ENCODE measurements around the gene NAA25.
"Not testable (repeated sequence)": the region's sequence is repeated elsewhere in the genome, so short reads cannot be mapped to it uniquely, and the experiment has no call there.

NAA25 gene

DNA sequence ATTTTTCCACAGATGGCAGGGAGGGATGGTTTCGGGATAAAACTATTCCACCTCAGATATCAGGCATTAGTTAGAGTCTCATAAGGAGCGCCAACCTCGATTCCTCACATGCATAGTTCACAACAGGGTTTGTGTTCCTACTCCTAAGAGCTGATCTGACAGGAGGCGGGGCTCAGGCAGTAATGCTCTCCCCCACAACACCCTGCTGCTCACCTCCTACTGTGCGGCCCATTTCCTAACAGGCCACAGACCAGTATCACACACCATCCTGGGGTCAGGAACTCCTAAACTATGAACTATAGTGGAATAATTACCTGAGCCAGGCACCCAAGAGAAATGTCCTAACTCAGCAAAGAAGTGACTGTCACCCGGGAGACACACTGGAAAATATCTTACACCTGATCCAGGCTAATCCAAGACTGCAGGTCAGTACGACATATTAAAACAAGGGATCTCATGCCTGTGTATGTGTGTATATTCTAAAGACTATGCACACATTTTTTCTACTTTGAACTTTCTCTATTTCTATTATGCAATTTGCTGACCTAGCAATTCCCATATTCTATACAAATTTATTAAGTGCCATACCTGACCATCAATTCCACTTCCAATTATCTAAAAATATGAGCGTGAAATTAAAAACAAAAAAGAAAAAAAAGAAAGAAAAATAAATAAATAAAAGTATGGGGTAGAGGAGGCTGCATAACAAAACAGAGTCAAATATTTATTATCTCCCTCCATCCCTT, 4.7 kb downstream of the NAA25 start:
- Histone ChIP-seq H3K27ac (ENCODE audit: low read depth, low read length) (no peak overlapping the region), H3K4me3 (ENCODE audit: low read depth in 1 of 5, low read length in 5 of 5) (no peak overlapping the region), H3K27me3 (ENCODE audit: control insufficient read depth in 5 of 5, insufficient read depth in 4 of 5, low read length in 5 of 5) (no peaks in the 10 kb centered on the region), H3K9ac (ENCODE audit: low read length in 5 of 5) (no peak overlapping the region), H3K36me3 (ENCODE audit: control insufficient read depth in 5 of 5, insufficient read depth in 5 of 5, low read length in 5 of 5) (peaks cover 4 to 14% (median 11%) of the 10 kb centered on the region in 5 donors), H3K4me1 (ENCODE audit: control insufficient read depth in 5 of 5, insufficient read depth in 5 of 5, low read length in 5 of 5) (peaks cover 2 to 34% (median 28%) of the 10 kb centered on the region in 5 donors), H3K9me3 (ENCODE audit: control insufficient read depth in 5 of 5, low read length in 5 of 5) (no peaks in the 10 kb centered on the region)

DNA sequence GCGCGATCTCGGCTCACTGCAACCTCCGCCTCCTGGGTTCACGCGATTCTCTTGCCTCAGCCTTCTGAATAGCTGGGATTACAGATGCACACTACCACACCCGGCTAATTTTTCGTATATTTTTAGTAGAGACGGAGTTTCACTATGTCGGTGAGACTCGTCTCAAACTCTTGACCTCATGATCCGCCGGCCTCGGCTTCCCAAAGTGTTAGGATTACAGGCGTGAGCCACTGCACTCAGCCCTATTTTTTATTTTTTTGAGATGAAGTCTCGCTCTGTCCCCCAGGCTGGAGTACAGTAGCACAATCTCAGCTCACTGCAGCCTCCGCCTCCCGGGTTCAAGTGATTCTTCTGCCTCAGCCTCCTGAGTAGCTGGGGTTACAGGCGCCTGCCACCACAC, 5.8 kb downstream of the NAA25 start:
- H3K27ac ChIP-seq (ENCODE audit: low read depth, low read length); H3K27me3 ChIP-seq (ENCODE audit: control insufficient read depth in 5 of 5, insufficient read depth in 4 of 5, low read length in 5 of 5); H3K4me3 ChIP-seq (ENCODE audit: low read depth in 1 of 5, low read length in 5 of 5); H3K9ac ChIP-seq (ENCODE audit: low read length in 5 of 5); H3K9me3 ChIP-seq (ENCODE audit: control insufficient read depth in 5 of 5, low read length in 5 of 5): not testable (repeated sequence)
- H3K4me1 ChIP-seq (ENCODE audit: control insufficient read depth in 5 of 5, insufficient read depth in 5 of 5, low read length in 5 of 5) = peaks cover 1 to 27% (median 23%) of the 10 kb centered on the region in 5 donors
- H3K36me3 ChIP-seq (ENCODE audit: control insufficient read depth in 5 of 5, insufficient read depth in 5 of 5, low read length in 5 of 5) = peaks cover 7 to 20% (median 11%) of the 10 kb centered on the region in 5 donors

DNA sequence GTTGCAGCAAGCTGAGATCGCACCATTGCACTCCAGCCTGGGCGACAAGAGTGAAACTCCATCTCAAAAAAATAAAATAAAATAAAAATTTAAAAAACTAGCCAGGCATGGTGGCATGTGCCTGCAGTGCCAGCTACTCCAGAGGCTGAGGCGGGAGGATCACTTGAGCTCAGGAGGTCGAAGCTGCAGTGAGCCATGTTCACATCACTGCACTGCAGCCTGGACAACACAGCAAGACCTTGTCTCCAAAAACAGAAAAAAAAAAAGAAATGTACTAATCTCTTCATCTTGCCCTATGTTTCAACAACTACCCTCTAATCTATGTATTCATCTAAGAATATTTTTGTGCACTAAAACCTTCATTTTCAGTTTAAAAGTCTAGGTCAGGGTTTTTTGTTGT, 6.5 kb downstream of the NAA25 start:
- Histone ChIP-seq H3K4me3 (ENCODE audit: low read depth in 1 of 5, low read length in 5 of 5) (no peak overlapping the region), H3K9me3 (ENCODE audit: control insufficient read depth in 5 of 5, low read length in 5 of 5) (no peaks in the 10 kb centered on the region), H3K27ac (ENCODE audit: low read depth, low read length) (no peak overlapping the region), H3K27me3 (ENCODE audit: control insufficient read depth in 5 of 5, insufficient read depth in 4 of 5, low read length in 5 of 5) (no peaks in the 10 kb centered on the region), H3K9ac (ENCODE audit: low read length in 5 of 5) (no peak overlapping the region), H3K4me1 (ENCODE audit: control insufficient read depth in 5 of 5, insufficient read depth in 5 of 5, low read length in 5 of 5) (peaks cover 0 to 21% (median 17%) of the 10 kb centered on the region in 5 donors), H3K36me3 (ENCODE audit: control insufficient read depth in 5 of 5, insufficient read depth in 5 of 5, low read length in 5 of 5) (peaks cover 7 to 21% (median 11%) of the 10 kb centered on the region in 5 donors)

DNA sequence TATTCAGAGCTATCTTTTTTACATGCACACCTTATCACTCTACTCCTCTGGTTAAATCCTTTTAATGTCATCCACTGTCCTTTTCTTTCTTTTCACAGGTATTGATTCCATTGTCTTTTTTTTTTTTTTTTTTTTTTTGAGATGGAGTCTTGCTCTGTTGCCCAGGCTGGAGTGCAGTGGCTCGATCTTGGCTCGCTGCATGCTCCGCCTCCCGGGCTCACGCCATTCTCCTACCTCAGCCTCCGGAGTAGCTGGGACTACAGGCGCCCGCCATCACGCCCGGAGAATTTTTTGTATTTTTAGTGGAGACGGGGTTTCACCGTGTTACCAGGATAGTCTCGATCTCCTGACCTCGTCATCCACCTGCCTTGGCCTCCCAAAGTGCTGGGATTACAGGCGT, 8.1 kb downstream of the NAA25 start:
- H3K9me3 ChIP-seq (ENCODE audit: control insufficient read depth in 5 of 5, low read length in 5 of 5); H3K27ac ChIP-seq (ENCODE audit: low read depth, low read length); H3K9ac ChIP-seq (ENCODE audit: low read length in 5 of 5); H3K4me3 ChIP-seq (ENCODE audit: low read depth in 1 of 5, low read length in 5 of 5); H3K27me3 ChIP-seq (ENCODE audit: control insufficient read depth in 5 of 5, insufficient read depth in 4 of 5, low read length in 5 of 5): not testable (repeated sequence)
- Histone ChIP-seq H3K36me3 (ENCODE audit: control insufficient read depth in 5 of 5, insufficient read depth in 5 of 5, low read length in 5 of 5) (peaks cover 11 to 26% (median 16%) of the 10 kb centered on the region in 5 donors), H3K4me1 (ENCODE audit: control insufficient read depth in 5 of 5, insufficient read depth in 5 of 5, low read length in 5 of 5) (peaks cover 0 to 10% (median 7%) of the 10 kb centered on the region in 5 donors)

DNA sequence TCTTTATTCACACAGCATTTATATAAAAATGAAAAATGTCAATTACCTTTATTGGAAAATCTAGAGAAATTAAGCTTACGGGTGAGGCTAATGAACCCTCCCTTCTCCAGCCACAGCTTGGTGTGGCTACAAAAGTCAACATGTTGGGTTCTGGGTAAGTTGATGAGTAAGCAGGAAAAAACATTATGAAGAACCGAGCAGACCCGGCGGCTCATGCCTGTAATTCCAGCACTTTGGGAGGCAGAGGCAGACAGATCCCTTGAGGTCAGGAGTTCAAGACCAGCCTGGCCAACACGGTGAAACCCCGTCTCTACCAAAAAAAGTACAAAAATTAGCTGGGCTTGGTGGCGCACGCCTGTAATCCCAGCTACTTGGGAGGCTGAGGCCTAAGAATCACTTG, 10.9 kb downstream of the NAA25 start:
- no peak overlapping the region for H3K4me3 ChIP-seq (ENCODE audit: low read depth in 1 of 5, low read length in 5 of 5)
- no peaks in the 10 kb centered on the region for H3K9me3 ChIP-seq (ENCODE audit: control insufficient read depth in 5 of 5, low read length in 5 of 5)
- H3K27me3 ChIP-seq (ENCODE audit: control insufficient read depth in 5 of 5, insufficient read depth in 4 of 5, low read length in 5 of 5) = no peaks in the 10 kb centered on the region
- H3K4me1 ChIP-seq (ENCODE audit: control insufficient read depth in 5 of 5, insufficient read depth in 5 of 5, low read length in 5 of 5) = peaks cover 0 to 9% (median 0%) of the 10 kb centered on the region in 5 donors
- peaks cover 12 to 26% (median 16%) of the 10 kb centered on the region in 5 donors for H3K36me3 ChIP-seq (ENCODE audit: control insufficient read depth in 5 of 5, insufficient read depth in 5 of 5, low read length in 5 of 5)
- no peak overlapping the region for H3K27ac ChIP-seq (ENCODE audit: low read depth, low read length)
- no peak overlapping the region for H3K9ac ChIP-seq (ENCODE audit: low read length in 5 of 5)

DNA sequence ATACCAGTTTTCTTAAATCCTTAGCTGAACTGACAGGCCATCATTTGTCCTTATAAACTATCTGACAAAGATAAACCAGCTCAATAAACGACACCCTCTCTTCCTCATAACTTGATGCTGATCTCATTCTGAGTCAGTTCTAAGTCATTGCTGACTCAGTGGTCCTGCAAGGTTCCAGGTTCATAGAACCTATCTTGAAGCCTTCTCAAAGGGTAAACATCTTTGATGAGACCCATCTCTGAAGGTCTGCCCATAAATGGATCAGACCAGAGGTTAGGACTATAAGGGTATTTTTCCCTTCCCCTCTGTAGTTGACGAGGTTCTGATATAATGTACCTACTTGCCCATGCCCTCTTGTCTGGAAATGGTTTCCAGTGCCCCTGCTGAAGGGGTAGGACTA, 11.9 kb downstream of the NAA25 start:
- Histone ChIP-seq H3K4me1 (ENCODE audit: control insufficient read depth in 5 of 5, insufficient read depth in 5 of 5, low read length in 5 of 5) (peaks cover 0 to 9% (median 0%) of the 10 kb centered on the region in 5 donors), H3K36me3 (ENCODE audit: control insufficient read depth in 5 of 5, insufficient read depth in 5 of 5, low read length in 5 of 5) (peaks cover 12 to 31% (median 20%) of the 10 kb centered on the region in 5 donors), H3K27me3 (ENCODE audit: control insufficient read depth in 5 of 5, insufficient read depth in 4 of 5, low read length in 5 of 5) (no peaks in the 10 kb centered on the region), H3K9me3 (ENCODE audit: control insufficient read depth in 5 of 5, low read length in 5 of 5) (no peaks in the 10 kb centered on the region), H3K4me3 (ENCODE audit: low read depth in 1 of 5, low read length in 5 of 5) (no peak overlapping the region), H3K27ac (ENCODE audit: low read depth, low read length) (no peak overlapping the region), H3K9ac (ENCODE audit: low read length in 5 of 5) (no peak overlapping the region)

DNA sequence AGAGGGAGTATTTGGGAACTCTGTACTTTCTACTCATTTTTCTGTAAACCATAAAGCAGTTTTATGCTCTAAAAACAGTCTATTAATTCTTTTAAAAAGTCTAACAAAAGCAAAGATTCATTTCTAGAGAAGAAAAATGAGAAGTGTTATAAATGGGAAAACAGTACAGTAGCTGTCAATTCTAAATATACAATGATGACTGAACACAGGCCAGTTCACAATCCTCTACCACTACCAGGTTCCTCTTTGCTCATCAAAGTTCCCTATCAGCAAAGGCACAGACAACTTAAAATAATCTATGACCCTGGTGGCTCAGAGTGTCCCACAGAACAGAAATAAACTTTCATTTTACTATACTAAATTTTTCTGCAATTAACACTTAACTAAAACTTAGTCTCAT, 12.5 kb downstream of the NAA25 start:
- H3K9ac ChIP-seq (ENCODE audit: low read length in 5 of 5) = no peak overlapping the region
- H3K4me3 ChIP-seq (ENCODE audit: low read depth in 1 of 5, low read length in 5 of 5) = no peak overlapping the region
- no peak overlapping the region for H3K27ac ChIP-seq (ENCODE audit: low read depth, low read length)
- H3K9me3 ChIP-seq (ENCODE audit: control insufficient read depth in 5 of 5, low read length in 5 of 5) = no peaks in the 10 kb centered on the region
- no peaks in the 10 kb centered on the region for H3K27me3 ChIP-seq (ENCODE audit: control insufficient read depth in 5 of 5, insufficient read depth in 4 of 5, low read length in 5 of 5)
- H3K36me3 ChIP-seq (ENCODE audit: control insufficient read depth in 5 of 5, insufficient read depth in 5 of 5, low read length in 5 of 5) = peaks cover 10 to 33% (median 23%) of the 10 kb centered on the region in 5 donors
- peaks cover 0 to 9% (median 0%) of the 10 kb centered on the region in 5 donors for H3K4me1 ChIP-seq (ENCODE audit: control insufficient read depth in 5 of 5, insufficient read depth in 5 of 5, low read length in 5 of 5)

DNA sequence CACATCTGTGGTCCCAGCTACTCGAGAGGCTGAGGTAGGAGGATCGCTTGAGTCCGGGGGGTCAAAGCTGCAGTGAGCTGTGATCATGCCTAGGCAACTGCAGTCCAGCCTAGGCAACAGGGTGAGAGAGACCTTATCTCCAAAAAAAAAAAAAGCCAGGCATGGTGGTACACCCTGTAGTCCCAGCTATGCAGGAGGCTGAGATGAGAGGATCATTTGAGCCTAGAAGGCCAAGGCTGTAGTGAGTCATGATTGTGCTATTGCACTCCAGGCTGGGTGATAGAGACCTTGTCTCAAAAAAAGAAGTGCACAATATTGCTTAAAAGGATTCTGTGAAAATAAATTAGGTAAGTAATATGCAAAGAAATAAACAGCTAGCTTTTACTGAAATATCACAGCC, 17.0 kb downstream of the NAA25 start:
- H3K9me3 ChIP-seq (ENCODE audit: control insufficient read depth in 5 of 5, low read length in 5 of 5) = no peaks in the 10 kb centered on the region
- peaks cover 18 to 53% (median 23%) of the 10 kb centered on the region in 5 donors for H3K36me3 ChIP-seq (ENCODE audit: control insufficient read depth in 5 of 5, insufficient read depth in 5 of 5, low read length in 5 of 5)
- H3K27me3 ChIP-seq (ENCODE audit: control insufficient read depth in 5 of 5, insufficient read depth in 4 of 5, low read length in 5 of 5) = no peaks in the 10 kb centered on the region
- H3K4me3 ChIP-seq (ENCODE audit: low read depth in 1 of 5, low read length in 5 of 5) = no peak overlapping the region
- no peak overlapping the region for H3K27ac ChIP-seq (ENCODE audit: low read depth, low read length)
- no peak overlapping the region for H3K9ac ChIP-seq (ENCODE audit: low read length in 5 of 5)
- H3K4me1 ChIP-seq (ENCODE audit: control insufficient read depth in 5 of 5, insufficient read depth in 5 of 5, low read length in 5 of 5) = peaks cover 0 to 6% (median 0%) of the 10 kb centered on the region in 5 donors

DNA sequence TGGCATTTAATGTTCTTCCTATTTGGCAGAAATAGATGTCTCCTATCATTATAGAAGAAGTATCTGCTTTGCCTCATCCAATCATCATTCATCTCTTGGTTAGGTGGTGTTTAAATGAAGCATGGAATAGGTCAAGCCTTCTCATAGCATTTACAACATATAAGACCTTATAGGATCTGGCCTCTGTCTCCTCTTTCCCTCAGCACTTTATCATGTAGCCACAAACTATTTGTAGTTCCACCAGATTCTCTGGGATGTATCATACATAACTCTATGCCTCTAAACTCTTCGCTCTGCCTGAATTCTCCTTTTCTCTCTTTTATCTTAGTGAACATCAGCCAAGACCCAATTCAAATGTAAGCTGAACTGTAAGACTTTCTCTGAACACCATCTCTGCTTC, 20.7 kb downstream of the NAA25 start:
- Histone ChIP-seq H3K9ac (ENCODE audit: low read length in 5 of 5) (no peak overlapping the region), H3K4me3 (ENCODE audit: low read depth in 1 of 5, low read length in 5 of 5) (no peak overlapping the region), H3K27ac (ENCODE audit: low read depth, low read length) (no peak overlapping the region), H3K4me1 (ENCODE audit: control insufficient read depth in 5 of 5, insufficient read depth in 5 of 5, low read length in 5 of 5) (no peaks in the 10 kb centered on the region), H3K27me3 (ENCODE audit: control insufficient read depth in 5 of 5, insufficient read depth in 4 of 5, low read length in 5 of 5) (no peaks in the 10 kb centered on the region), H3K36me3 (ENCODE audit: control insufficient read depth in 5 of 5, insufficient read depth in 5 of 5, low read length in 5 of 5) (peaks cover 13 to 62% (median 25%) of the 10 kb centered on the region in 5 donors), H3K9me3 (ENCODE audit: control insufficient read depth in 5 of 5, low read length in 5 of 5) (no peaks in the 10 kb centered on the region)

DNA sequence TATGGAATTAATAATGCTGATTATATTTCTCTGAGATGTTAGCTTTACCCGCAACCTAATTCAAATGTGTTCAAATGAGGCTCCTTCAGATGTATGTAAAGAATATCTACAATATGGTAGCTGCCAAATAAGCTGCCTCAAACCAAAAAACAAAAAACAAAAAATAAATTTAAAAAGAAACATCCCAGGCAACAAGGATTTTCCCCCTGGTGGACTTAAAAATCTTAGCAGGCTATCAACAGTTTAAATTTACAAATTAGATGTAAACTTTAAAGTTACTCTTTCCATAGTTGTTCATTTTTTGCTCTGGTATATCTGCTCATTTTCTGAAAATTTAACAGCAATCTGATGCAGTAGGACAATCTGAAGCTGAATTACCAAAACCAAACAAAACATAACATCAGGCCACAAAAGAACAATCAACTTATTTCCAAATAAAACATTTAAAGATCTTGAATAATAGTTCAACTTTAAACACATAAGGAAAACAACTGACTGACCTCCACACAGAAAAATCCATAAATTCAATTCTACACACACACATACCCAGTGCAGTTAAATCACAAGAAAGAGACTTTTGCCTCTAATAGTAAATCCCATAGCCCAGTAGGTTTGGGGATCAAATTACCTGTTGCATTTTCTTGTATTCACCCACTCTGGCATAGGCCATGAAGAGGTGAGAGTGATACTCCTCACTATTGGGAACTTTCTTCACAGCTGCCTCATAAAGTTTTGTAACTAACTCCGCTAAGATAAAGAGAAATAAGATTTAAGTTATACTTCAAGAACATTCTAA, 21.3 kb downstream of the NAA25 start:
- Histone ChIP-seq H3K4me3 (ENCODE audit: low read depth in 1 of 5, low read length in 5 of 5) (no peak overlapping the region), H3K27me3 (ENCODE audit: control insufficient read depth in 5 of 5, insufficient read depth in 4 of 5, low read length in 5 of 5) (no peaks in the 10 kb centered on the region), H3K9ac (ENCODE audit: low read length in 5 of 5) (no peak overlapping the region), H3K27ac (ENCODE audit: low read depth, low read length) (no peak overlapping the region), H3K4me1 (ENCODE audit: control insufficient read depth in 5 of 5, insufficient read depth in 5 of 5, low read length in 5 of 5) (no peaks in the 10 kb centered on the region), H3K36me3 (ENCODE audit: control insufficient read depth in 5 of 5, insufficient read depth in 5 of 5, low read length in 5 of 5) (peaks cover 13 to 60% (median 26%) of the 10 kb centered on the region in 5 donors), H3K9me3 (ENCODE audit: control insufficient read depth in 5 of 5, low read length in 5 of 5) (no peaks in the 10 kb centered on the region)

Data from subcutaneous abdominal adipose tissue (tissue), 5 donors.